K562 (cell line): ENCODE results near the gene IL18RAP. TPM values are rescaled to one million over a fixed set of nuclear protein-coding genes. Genes with fewer than 3 reads are reported as not detected.
A peak's percentile ranks its signal among the peaks of the same experiment; 100 is the strongest.

Source experiments
- ATAC-seq: fragments of 200-7000 bp; cut with Tn5 transposase; 3 replicates; pipeline ENCODE4 v1.9.1; 2020; ENCODE audit warnings: moderate library complexity
- BruUV-seq: library from RNA; stranded (reverse); fragments of 400-500 nt; replicated peaks from 2 replicates; lab custom pipeline; 2021; lab: Mats Ljungman, UMichigan
- CTCF ChIA-PET: fragments of 300-600 bp; formaldehyde crosslinking; extraction: SDS; loops from one replicate; lab custom pipeline; 2021; ENCODE audit warnings: low intra/inter-chr PET ratio; lab: Yijun Ruan, JAX
- POLR2A ChIA-PET: fragments of 300-600, 350-650 bp; sonication (Branson Sonifier 250); formaldehyde crosslinking; extraction: SDS; loops from one replicate; lab custom pipeline; 2021; ENCODE audit warnings: antibody characterized with exemption, inconsistent platforms; lab: Yijun Ruan, JAX
- DNase-seq, 4 experiments: peaks; one replicate each; pipeline versions ENCODE4 v3.0.0 to v3.0.0-alpha.2; 2011 to 2018; ENCODE audit warnings: low spot score in 3 of 4, mixed read lengths in 3 of 4; ENCODE audit errors: extremely low read depth in 1 of 4
- FAIRE-seq: peaks from 2 replicates; lab custom pipeline; 2011; peaks lifted over from hg19 to GRCh38; lab: Jason Lieb, UNC
- H2AFZ ChIP-seq: 2 replicates; pipeline ENCODE4 v1.6.0; 2011; ENCODE audit warnings: low read depth, low read length, control low read depth, inconsistent platforms
- H3K27ac ChIP-seq: fragments of 200-600 bp; 3 replicates; pipeline ENCODE4 v1.8.0; 2011; ENCODE audit warnings: low read depth, mild to moderate bottlenecking, control low read depth, inconsistent platforms, low read length, moderate library complexity, mixed read lengths; ENCODE audit errors: extremely low read depth
- H3K27me3 ChIP-seq, 2 experiments: fragments of 300-600 bp in 1 of 2; 2 replicates in 1 of 2; 3 replicates in 1 of 2; pipeline versions ENCODE4 v1.6.0 to v1.8.0; 2011; ENCODE audit warnings: inconsistent platforms in 2 of 2, low read length in 2 of 2, mild to moderate bottlenecking in 1 of 2, mixed read lengths in 1 of 2, moderate library complexity in 1 of 2; ENCODE audit not compliant: control insufficient read depth in 2 of 2, insufficient read depth in 2 of 2
- H3K36me3 ChIP-seq: fragments of 300-600 bp; 3 replicates; pipeline ENCODE4 v1.8.0; 2011; ENCODE audit warnings: mild to moderate bottlenecking, low read length, inconsistent platforms; ENCODE audit not compliant: control insufficient read depth, insufficient read depth
- H3K4me1 ChIP-seq, 2 experiments: fragments of 200-600 bp in 1 of 2; replicated peaks in 1 of 2; 2 replicates in 1 of 2; 3 replicates in 1 of 2; pipeline versions ENCODE4 v1.5.1 to v1.8.0; 2011; ENCODE audit warnings: inconsistent platforms in 2 of 2, low read length in 2 of 2, mild to moderate bottlenecking in 1 of 2, mixed read lengths in 1 of 2, moderate library complexity in 1 of 2; ENCODE audit not compliant: control insufficient read depth in 2 of 2, insufficient read depth in 2 of 2
- H3K4me2 ChIP-seq: 2 replicates; pipeline ENCODE4 v1.6.1; 2011; ENCODE audit warnings: low read length, control low read depth, inconsistent platforms, mixed read lengths; ENCODE audit not compliant: insufficient read depth
- H3K4me3 ChIP-seq: fragments of 200-600 bp; sonication (generic), shearing (Covaris generic); 2 replicates; pipeline ENCODE4 v1.5.1; 2016; ENCODE audit warnings: control low read depth, inconsistent platforms
- H3K79me2 ChIP-seq: fragments of 200-600 bp; 3 replicates; pipeline ENCODE4 v1.8.0; 2011; ENCODE audit warnings: low read length, inconsistent platforms; ENCODE audit not compliant: control insufficient read depth, insufficient read depth
- H3K9ac ChIP-seq, 2 experiments: 2 replicates each; pipeline versions ENCODE4 v1.6.0 to v1.6.1; 2011; ENCODE audit warnings: low read depth in 2 of 2, low read length in 2 of 2, control low read depth in 1 of 2, inconsistent platforms in 1 of 2, mild to moderate bottlenecking in 1 of 2, mixed read lengths in 1 of 2; ENCODE audit not compliant: insufficient read depth in 1 of 2
- H3K9me1 ChIP-seq: one replicate; pipeline ENCODE4 v1.6.0; 2011; ENCODE audit warnings: inconsistent platforms, mild to moderate bottlenecking, low read length, moderate library complexity; ENCODE audit not compliant: control insufficient read depth, insufficient read depth
- H3K9me3 ChIP-seq: replicated peaks from 2 replicates; pipeline ENCODE4 v1.5.1; 2011; ENCODE audit warnings: low read depth, low read length, inconsistent platforms; ENCODE audit not compliant: control insufficient read depth, insufficient read depth
- H4K20me1 ChIP-seq: replicated peaks from 2 replicates; pipeline ENCODE4 v1.6.1; 2011; ENCODE audit warnings: low read length, inconsistent platforms, mixed read lengths; ENCODE audit not compliant: control insufficient read depth, insufficient read depth
- BRCA1 ChIP-seq, 2 experiments: fragments of 450-650 bp in 1 of 2; sonication (generic) in 1 of 2; formaldehyde crosslinking in 1 of 2; IDR thresholded peaks; 2 replicates each; pipeline versions ENCODE4 v1.5.0 to v1.6.1; 2017 to 2020; ENCODE audit warnings: mild to moderate bottlenecking in 1 of 2, missing genetic modification reagents in 1 of 2
- FOXJ2 ChIP-seq: fragments of 200-800 bp; sonication (Bioruptor generic); IDR thresholded peaks from 2 replicates; pipeline ENCODE4 v1.6.1; 2016; ENCODE audit warnings: missing genetic modification characterization, missing compliant biosample characterization
- MLLT1 ChIP-seq, 2 experiments: fragments of 450-650 bp; IDR thresholded peaks; 2 replicates each; pipeline ENCODE4 v1.6.1; 2016
- NR2C1 ChIP-seq, 2 experiments: fragments of 450-650 bp; IDR thresholded peaks; 2 replicates each; pipeline ENCODE4 v1.6.1; 2017; ENCODE audit warnings: mild to moderate bottlenecking in 2 of 2, antibody characterized with exemption in 1 of 2, inconsistent platforms in 1 of 2, missing compliant biosample characterization in 1 of 2, missing genetic modification characterization in 1 of 2
- SPI1 ChIP-seq: IDR thresholded peaks from 2 replicates; pipeline ENCODE4 v1.6.1; 2011; ENCODE audit warnings: low read depth, low read length, control low read depth, borderline replicate concordance
- ZNF449 ChIP-seq: fragments of 250-450 bp; sonication (Bioruptor Pico); IDR thresholded peaks from 2 replicates; pipeline ENCODE4 v1.8.0; 2022; ENCODE audit warnings: moderate library complexity, mild to moderate bottlenecking, inconsistent platforms
- ZNF589 ChIP-seq: fragments of 200-800 bp; sonication (Bioruptor generic); IDR thresholded peaks from 2 replicates; pipeline ENCODE4 v1.6.1; 2016; ENCODE audit warnings: low read depth, missing genetic modification characterization, missing compliant biosample characterization
- WGBS: fragments of 100-300 bp; shearing (Covaris generic); methylation state at CpG from one replicate; pipeline ENCODE4 v1.1.6; 2016; ENCODE audit warnings: low coverage, mixed read lengths; ENCODE audit not compliant: insufficient coverage; ENCODE audit errors: missing lambda C conversion rate; 5-methylcytosine and 5-hydroxymethylcytosine counted together
- in situ Hi-C: fragments of 300-500 bp; cut with MboI; formaldehyde crosslinking; loops from 4 replicates; pipeline ENCODE4 v1.15.0; 2018; ENCODE audit warnings: inconsistent platforms, mixed read lengths
- intact Hi-C: fragments of 100-400 bp; cut with micrococcal nuclease; formaldehyde crosslinking; loops from 2 replicates; pipeline ENCODE4 v1.14.2; 2022
- polyA plus RNA-seq, 8 experiments: library from polyadenylated mRNA; depleted of rRNA in 4 of 8; stranded (reverse) in 5 of 8; unstranded in 3 of 8; fragments of >200 nt; fragmentation: Nextera tagmentation in 2 of 8; fragmentation: Illumina TruSeq in 1 of 8; extraction: Ambion mirVana in 2 of 8; extraction: Trizol in 1 of 8; gene quantifications; 2 replicates each; pipeline versions ENCODE4 v1.2.1 to v1.2.3, GENCODE V29; 2011 to 2014; ENCODE audit warnings: inconsistent platforms in 1 of 8, missing spikeins in 1 of 8
- total RNA-seq, 7 experiments: library from RNA; depleted of rRNA in 6 of 7; stranded (reverse); fragments of >200 nt in 6 of 7; fragmentation: Illumina TruSeq in 2 of 7; extraction: Trizol in 2 of 7; gene quantifications; 2 replicates each; pipeline versions ENCODE4 v1.2.1 to v1.2.3, GENCODE V29; 2011 to 2021; ENCODE audit warnings: low replicate concordance in 1 of 7
- TF ChIP-seq, protein P1 (sequence below), 2 experiments: fragments of 450-650 bp; formaldehyde crosslinking in 1 of 2; IDR thresholded peaks; 2 replicates each; pipeline versions ENCODE4 v1.4.0 to v1.6.1; 2014 to 2020; ENCODE audit warnings: mild to moderate bottlenecking in 2 of 2, borderline replicate concordance in 1 of 2, low read depth in 1 of 2

Gene IL18RAP
- total and polyA plus RNA-seq, 9 of the 15 experiments (the other 6 are each of a cell fraction or from before 2014, with no cell fraction given) = 1.1 to 20.5 (median 5.8) TPM

- in situ Hi-C loops (no loop called here), intact Hi-C loops (no loop called here)
- H3K36me3 ChIP-seq = no peaks in the 10 kb centered on the region
- DNase-seq (no peak), FAIRE-seq (no peak), ATAC-seq (peak; percentile 53; the same call in 1 of the 3 replicates)
- no peak overlapping the region for H2AFZ ChIP-seq
- no peaks in the 10 kb centered on the region for H3K9me1 ChIP-seq
- ChIA-PET POLR2A (interaction anchor here (0.7 to 1.5 kb wide), 2 partner anchors 10 to 19 kb away, joined by 3 read pairs; no protein-coding TSS in a partner anchor), CTCF (no interaction called here)
- H3K79me2 ChIP-seq = no peaks in the 10 kb centered on the region
- WGBS = 11% methylated on average over 6 of the region's 6 CpGs
- BruUV-seq = no TSS peak
- H3K27ac ChIP-seq = no peak overlapping the region
- no peak overlapping the region for H3K4me3 ChIP-seq
- no peaks in the 10 kb centered on the region for H4K20me1 ChIP-seq
- H3K4me1 ChIP-seq = no peaks in the 10 kb centered on the region; a peak in 2 of 5 replicates
- no peak overlapping the region for H3K9ac ChIP-seq
- H3K9me3 ChIP-seq = no peaks in the 10 kb centered on the region
- H3K27me3 ChIP-seq = peaks cover 3 to 25% of the 10 kb centered on the region in 2 experiments
- H3K4me2 ChIP-seq = no peak overlapping the region
- TF ChIP-seq NR2C1 (IDR thresholded peaks at IDR 0.05) (no peak), NR2C1 (tag; IDR thresholded peaks at IDR 0.05) (0 out of 2 replicates have a peak, but pooled peaks have one; percentile 20), ZNF449 (CRISPR knock-in tag) (peak; percentile 75; the same call in 1 of the 2 replicates), BRCA1 (IDR thresholded peaks at IDR 0.05) (no peak), BRCA1 (CRISPR knock-in tag; IDR thresholded peaks at IDR 0.05) (no peak), SPI1 (peak; percentile 61; the same call in 1 of the 2 replicates), MLLT1 (IDR thresholded peaks at IDR 0.05) (no peak), ZNF589 (CRISPR knock-in tag) (peak; percentile 20; the same call in 1 of the 2 replicates), FOXJ2 (tag) (no peak)
- TF ChIP-seq, protein P1, sequence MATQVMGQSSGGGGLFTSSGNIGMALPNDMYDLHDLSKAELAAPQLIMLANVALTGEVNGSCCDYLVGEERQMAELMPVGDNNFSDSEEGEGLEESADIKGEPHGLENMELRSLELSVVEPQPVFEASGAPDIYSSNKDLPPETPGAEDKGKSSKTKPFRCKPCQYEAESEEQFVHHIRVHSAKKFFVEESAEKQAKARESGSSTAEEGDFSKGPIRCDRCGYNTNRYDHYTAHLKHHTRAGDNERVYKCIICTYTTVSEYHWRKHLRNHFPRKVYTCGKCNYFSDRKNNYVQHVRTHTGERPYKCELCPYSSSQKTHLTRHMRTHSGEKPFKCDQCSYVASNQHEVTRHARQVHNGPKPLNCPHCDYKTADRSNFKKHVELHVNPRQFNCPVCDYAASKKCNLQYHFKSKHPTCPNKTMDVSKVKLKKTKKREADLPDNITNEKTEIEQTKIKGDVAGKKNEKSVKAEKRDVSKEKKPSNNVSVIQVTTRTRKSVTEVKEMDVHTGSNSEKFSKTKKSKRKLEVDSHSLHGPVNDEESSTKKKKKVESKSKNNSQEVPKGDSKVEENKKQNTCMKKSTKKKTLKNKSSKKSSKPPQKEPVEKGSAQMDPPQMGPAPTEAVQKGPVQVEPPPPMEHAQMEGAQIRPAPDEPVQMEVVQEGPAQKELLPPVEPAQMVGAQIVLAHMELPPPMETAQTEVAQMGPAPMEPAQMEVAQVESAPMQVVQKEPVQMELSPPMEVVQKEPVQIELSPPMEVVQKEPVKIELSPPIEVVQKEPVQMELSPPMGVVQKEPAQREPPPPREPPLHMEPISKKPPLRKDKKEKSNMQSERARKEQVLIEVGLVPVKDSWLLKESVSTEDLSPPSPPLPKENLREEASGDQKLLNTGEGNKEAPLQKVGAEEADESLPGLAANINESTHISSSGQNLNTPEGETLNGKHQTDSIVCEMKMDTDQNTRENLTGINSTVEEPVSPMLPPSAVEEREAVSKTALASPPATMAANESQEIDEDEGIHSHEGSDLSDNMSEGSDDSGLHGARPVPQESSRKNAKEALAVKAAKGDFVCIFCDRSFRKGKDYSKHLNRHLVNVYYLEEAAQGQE (IDR thresholded peaks at IDR 0.05; ENCODE audit: borderline replicate concordance) = no peak
- TF ChIP-seq, protein P1 (CRISPR knock-in tag; IDR thresholded peaks at IDR 0.05; ENCODE audit: low read depth) = no peak
Observed at GRCh38 chr2:102484310-102485061, 61.5 kb downstream of the IL18RAP start.
